ENCODE measurements around the gene RAPGEF3. TPM values are rescaled to one million over a fixed set of nuclear protein-coding genes. Genes with fewer than 3 reads are reported as not detected.

The RAPGEF3 gene
- total and polyA plus RNA-seq, 3 donors from 2014 or later = 13.9 to 30.2 (median 24.6) TPM

DNA sequence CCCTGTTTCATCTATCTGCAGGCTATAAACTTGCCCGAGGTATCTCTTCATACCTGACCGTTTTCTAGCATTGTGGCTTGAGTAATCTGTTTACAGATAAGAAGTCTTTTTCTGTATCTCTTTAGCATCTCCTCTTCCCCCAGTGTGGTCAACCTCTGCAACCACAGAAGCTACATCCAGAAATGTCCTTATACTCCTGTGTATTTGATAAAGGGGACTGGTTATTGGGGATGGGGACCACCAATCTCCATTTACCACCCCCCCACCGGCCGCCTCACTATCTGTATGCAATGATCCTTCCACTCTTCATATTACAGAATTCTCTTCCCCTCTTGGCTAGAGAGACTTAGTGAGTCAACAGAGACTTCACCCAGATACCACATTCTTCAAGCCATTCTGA, 49.4 kb downstream of the RAPGEF3 start:
- WGBS, 2 donors = 86 to 95% methylated on average over 4 of the region's 4 CpGs
- no peaks in the 10 kb centered on the region for H3K27me3 ChIP-seq
- H3K36me3 ChIP-seq (ENCODE audit: low read depth, missing control alignments) = no peaks in the 10 kb centered on the region
- no peak for DNase-seq
- no peak for TF ChIP-seq POLR2A (IDR thresholded peaks at IDR 0.05)
- TF ChIP-seq, protein P1, sequence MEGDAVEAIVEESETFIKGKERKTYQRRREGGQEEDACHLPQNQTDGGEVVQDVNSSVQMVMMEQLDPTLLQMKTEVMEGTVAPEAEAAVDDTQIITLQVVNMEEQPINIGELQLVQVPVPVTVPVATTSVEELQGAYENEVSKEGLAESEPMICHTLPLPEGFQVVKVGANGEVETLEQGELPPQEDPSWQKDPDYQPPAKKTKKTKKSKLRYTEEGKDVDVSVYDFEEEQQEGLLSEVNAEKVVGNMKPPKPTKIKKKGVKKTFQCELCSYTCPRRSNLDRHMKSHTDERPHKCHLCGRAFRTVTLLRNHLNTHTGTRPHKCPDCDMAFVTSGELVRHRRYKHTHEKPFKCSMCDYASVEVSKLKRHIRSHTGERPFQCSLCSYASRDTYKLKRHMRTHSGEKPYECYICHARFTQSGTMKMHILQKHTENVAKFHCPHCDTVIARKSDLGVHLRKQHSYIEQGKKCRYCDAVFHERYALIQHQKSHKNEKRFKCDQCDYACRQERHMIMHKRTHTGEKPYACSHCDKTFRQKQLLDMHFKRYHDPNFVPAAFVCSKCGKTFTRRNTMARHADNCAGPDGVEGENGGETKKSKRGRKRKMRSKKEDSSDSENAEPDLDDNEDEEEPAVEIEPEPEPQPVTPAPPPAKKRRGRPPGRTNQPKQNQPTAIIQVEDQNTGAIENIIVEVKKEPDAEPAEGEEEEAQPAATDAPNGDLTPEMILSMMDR (IDR thresholded peaks at IDR 0.05) = no peak
- no peaks in the 10 kb centered on the region for H3K9me3 ChIP-seq
- H3K4me1 ChIP-seq = peaks cover 9% of the 10 kb centered on the region
- intact Hi-C loops (cut with DNase I; ENCODE audit: low total_unique reads) = no loop called here
- H3K4me3 ChIP-seq = no peak overlapping the region
- no peak overlapping the region for H3K27ac ChIP-seq

DNA sequence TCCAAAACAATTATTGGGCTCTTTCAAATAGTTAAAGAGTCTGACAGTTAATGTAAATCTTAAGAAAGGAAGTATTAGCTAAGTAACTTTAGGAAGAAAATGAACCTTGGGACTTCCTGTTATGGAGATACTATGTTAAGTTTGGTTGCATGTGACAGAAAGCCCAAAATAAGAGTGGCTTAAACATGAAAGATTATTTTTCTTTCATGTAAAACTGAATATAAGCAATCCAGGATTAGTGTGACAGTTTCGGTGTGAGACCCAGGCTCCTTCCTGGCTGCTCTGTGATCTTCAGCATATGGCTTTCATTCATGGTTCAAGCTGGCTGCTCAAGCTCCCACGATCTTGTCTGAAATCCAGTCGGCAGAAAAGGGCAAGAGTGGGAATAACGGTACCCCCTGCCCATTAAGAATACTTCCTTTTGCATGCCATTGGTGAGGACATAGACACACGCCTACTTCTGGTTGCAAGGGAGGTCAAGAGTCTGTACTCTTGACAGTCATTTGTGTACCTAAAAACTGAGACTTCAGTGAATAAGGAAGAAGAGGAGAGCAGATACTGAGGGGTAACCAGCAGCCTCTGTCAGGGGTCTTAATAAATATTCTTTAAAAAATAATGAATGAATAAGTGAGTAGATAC, 50.7 kb downstream of the RAPGEF3 start:
- Histone ChIP-seq H3K9me3 (no peaks in the 10 kb centered on the region), H3K36me3 (ENCODE audit: low read depth, missing control alignments) (no peaks in the 10 kb centered on the region), H3K27ac (no peak overlapping the region), H3K4me3 (no peak overlapping the region), H3K4me1 (peaks cover 6% of the 10 kb centered on the region), H3K27me3 (no peaks in the 10 kb centered on the region)
- intact Hi-C loops (cut with DNase I; ENCODE audit: low total_unique reads) = no loop called here
- DNase-seq = no peak
- no peak for TF ChIP-seq POLR2A (IDR thresholded peaks at IDR 0.05)
- TF ChIP-seq, protein P1 (IDR thresholded peaks at IDR 0.05) = no peak
- 81 to 82% methylated on average over 5 of the region's 5 CpGs for WGBS, 2 donors

DNA sequence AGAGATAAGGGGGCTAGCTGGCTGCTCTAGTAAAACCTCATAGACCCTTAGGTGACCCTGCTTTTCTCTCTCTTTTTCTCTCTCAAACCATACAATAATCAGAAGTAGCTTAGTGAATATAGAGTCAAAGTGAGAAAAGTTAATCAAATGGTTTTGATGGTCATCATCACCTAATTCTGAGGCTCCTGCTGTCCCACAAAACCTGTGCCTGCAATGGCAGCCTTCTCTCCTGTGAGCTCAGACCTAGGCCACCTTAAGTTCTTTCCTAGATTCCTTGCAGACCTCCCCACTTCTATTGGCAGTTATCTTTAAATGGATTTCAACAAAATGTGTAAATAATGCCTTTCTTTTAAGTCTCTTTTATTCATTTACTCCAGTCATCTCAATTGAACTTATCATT, 51.3 kb downstream of the RAPGEF3 start:
- Histone ChIP-seq H3K4me3 (no peak overlapping the region), H3K9me3 (no peaks in the 10 kb centered on the region), H3K27ac (no peak overlapping the region), H3K4me1 (peaks cover 6% of the 10 kb centered on the region), H3K27me3 (no peaks in the 10 kb centered on the region), H3K36me3 (ENCODE audit: low read depth, missing control alignments) (no peaks in the 10 kb centered on the region)
- no peak for TF ChIP-seq POLR2A (IDR thresholded peaks at IDR 0.05)
- TF ChIP-seq, protein P1 (IDR thresholded peaks at IDR 0.05) = no peak
- intact Hi-C loops (cut with DNase I; ENCODE audit: low total_unique reads) = no loop called here
- no peak for DNase-seq

DNA sequence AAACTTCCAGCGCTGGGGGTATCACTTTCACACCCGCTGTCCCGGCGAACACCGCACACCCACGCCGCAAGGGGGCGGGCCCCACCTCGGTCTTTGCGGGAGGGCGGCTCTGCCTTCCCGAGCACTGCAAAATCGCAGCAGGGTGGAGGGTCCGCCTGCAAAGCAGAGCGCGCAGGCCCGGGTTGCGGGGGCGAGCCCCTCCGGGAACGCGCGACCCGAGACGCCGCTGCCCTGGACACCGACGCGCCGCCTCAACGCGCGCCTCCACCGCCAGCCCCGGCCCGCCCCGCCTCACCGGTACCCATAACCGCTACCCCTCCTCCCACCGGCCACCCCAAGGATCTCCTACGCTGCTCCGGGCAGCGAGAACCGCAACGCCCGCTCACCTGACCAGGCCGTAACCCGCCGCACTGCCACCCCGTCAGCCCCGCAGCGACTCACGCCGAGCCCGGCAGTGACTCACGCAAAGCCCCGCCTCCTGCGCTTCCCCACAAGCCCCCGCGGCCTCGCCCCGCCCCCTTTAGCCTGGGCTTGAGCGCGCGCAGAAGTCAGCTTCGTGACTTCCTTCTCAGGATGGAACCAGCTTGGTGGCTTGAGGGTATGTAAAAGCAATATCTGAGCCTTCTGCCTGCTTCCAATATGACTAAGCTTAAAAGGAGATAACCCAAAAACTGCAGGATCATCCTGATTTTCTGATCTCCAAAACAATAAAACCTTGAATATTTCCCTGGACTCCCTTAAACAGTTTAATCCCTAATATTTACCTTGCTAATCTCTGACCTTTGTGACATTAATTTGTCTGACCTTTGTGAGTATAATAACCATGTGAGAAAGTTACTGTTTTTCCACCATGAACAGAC, 52.9 kb downstream of the RAPGEF3 start, which contains the start of gene RPAP3:
RPAP3 (minus strand) TSS at position 465 of the 860 bp plus-strand sequence. CDS start 3,190 bp downstream, outside the sequence.
- no peaks in the 10 kb centered on the region for H3K9me3 ChIP-seq
- H3K36me3 ChIP-seq (ENCODE audit: low read depth, missing control alignments) = no peaks in the 10 kb centered on the region
- peaks cover 6% of the 10 kb centered on the region for H3K4me1 ChIP-seq
- TF ChIP-seq, protein P1 (IDR thresholded peaks at IDR 0.05) = peak; percentile 69 to 79 (median 78)
- TF ChIP-seq POLR2A (IDR thresholded peaks at IDR 0.05) = peak; percentile 19
- 1% methylated on average over 50 of the region's 66 CpGs; no CpG with 5 or more reads in 1 of the 2 donors for WGBS, 2 donors
- peak within 1 kb of the TSS; percentile 93 to 98 for H3K4me3 ChIP-seq
- intact Hi-C loops (cut with DNase I; ENCODE audit: low total_unique reads) = no loop called here
- peak; percentile 98 for DNase-seq
- peak within 1 kb of the TSS; percentile 69 to 93 for H3K27ac ChIP-seq
- H3K27me3 ChIP-seq = no peaks in the 10 kb centered on the region
